ENCODE results near the gene MYH7. TPM values are rescaled to one million over a fixed set of nuclear protein-coding genes. Genes with fewer than 3 reads are reported as not detected.

MYH7 gene
- total and polyA plus RNA-seq, 2 of the 4 experiments (the other 2 are of a cell fraction), result not detected

DNA sequence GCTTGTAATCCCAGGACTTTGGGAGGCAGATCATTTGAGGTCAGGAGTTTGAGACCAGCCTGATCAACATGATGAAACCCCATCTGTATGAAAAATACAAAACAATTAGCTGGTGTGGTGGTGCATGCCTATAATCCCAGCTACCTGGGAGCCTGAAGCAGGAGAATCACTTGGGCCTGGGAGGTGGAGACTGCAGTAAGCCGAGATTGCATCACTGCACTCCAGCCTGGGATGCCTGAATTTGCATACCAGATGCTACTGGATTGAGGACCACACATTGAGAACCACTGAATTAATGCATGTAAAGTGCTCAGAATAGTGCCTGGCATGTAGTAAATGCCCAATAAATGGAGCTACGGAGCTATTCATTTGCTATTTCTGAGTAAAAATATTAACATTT is 14.9 kb upstream of the MYH7 start:
- Histone ChIP-seq H2BK5ac (ENCODE audit: low read depth, low read length, poor library complexity, severe bottlenecking) (no peak overlapping the region), H2BK20ac (ENCODE audit: low read depth, low read length) (no peak overlapping the region), H4K20me1 (ENCODE audit: insufficient read depth, low read length) (no peaks in the 10 kb centered on the region), H3K27me3 (ENCODE audit: control insufficient read depth, insufficient read depth, low read length) (peaks cover 3% of the 10 kb centered on the region), H3K4ac (ENCODE audit: low read depth, low read length) (no peak overlapping the region), H3K4me3 (ENCODE audit: insufficient read depth, low read depth, low read length) (no peak overlapping the region), H3K4me1 (ENCODE audit: control insufficient read depth, insufficient read depth, low read length) (no peaks in the 10 kb centered on the region), H3K56ac (ENCODE audit: extremely low read depth, insufficient read depth, low read length) (no peak overlapping the region), H3K18ac (ENCODE audit: low read depth, low read length) (no peak overlapping the region), H3K36me3 (ENCODE audit: control insufficient read depth, insufficient read depth, low read length) (no peaks in the 10 kb centered on the region), H3K27ac (ENCODE audit: insufficient read depth, low read length) (no peak overlapping the region), H4K91ac (ENCODE audit: insufficient read depth, low read depth, low read length) (no peak overlapping the region), H3K14ac (replicated peaks; ENCODE audit: low read depth, low read length) (no peak overlapping the region), H2BK120ac (ENCODE audit: low read depth, low read length) (no peak overlapping the region), H2AFZ (replicated peaks; ENCODE audit: low read length, poor library complexity) (no peak overlapping the region), H2AK5ac (ENCODE audit: low read depth, low read length) (no peak overlapping the region), H3K9me1 (ENCODE audit: insufficient read depth, low read length) (no peaks in the 10 kb centered on the region), H4K8ac (ENCODE audit: low read depth in 2 of 2, low read length in 2 of 2) (no peak overlapping the region), H3K9ac (ENCODE audit: low read depth, low read length) (no peak overlapping the region), H2AK9ac (replicated peaks; ENCODE audit: low read depth, low read length, poor library complexity) (no peak overlapping the region), H3K4me2 (ENCODE audit: low read depth, low read length) (no peak overlapping the region), H3K9me3 (ENCODE audit: control insufficient read depth, insufficient read depth, low read length) (no peaks in the 10 kb centered on the region), H4K5ac (ENCODE audit: low read depth, low read length) (no peak overlapping the region), H3K23ac (ENCODE audit: low read depth, low read length) (no peak overlapping the region), H2BK15ac (ENCODE audit: low read depth, low read length) (no peak overlapping the region), H3K79me1 (ENCODE audit: low read depth in 1 of 2, low read length in 2 of 2) (no peaks in the 10 kb centered on the region)
- ChIA-PET POLR2A (ENCODE audit: unreplicated experiment) (no interaction called here), CTCF (interaction anchor here (1.1 kb wide), 1 partner anchor 29 kb away, joined by 3 read pairs; no protein-coding TSS in a partner anchor)
- TF ChIP-seq RCOR1 (IDR thresholded peaks at IDR 0.05; ENCODE audit: insufficient replicate concordance, low read length) (no peak), MAFK (IDR thresholded peaks at IDR 0.05; ENCODE audit: low read depth, low read length) (no peak), RFX5 (IDR thresholded peaks at IDR 0.05; ENCODE audit: low read depth, low read length) (no peak), MXI1 (IDR thresholded peaks at IDR 0.05; ENCODE audit: borderline replicate concordance, low read depth, low read length) (no peak), BHLHE40 (IDR thresholded peaks at IDR 0.05; ENCODE audit: low read depth, low read length) (no peak), SMC3 (IDR thresholded peaks at IDR 0.05; ENCODE audit: low read depth, low read length) (no peak), CEBPB (IDR thresholded peaks at IDR 0.05; ENCODE audit: low read depth, low read length) (no peak), POLR2A (IDR thresholded peaks at IDR 0.05; ENCODE audit: low read depth, low read length) (no peak), ELK1 (IDR thresholded peaks at IDR 0.05; ENCODE audit: borderline replicate concordance, low read depth, low read length) (no peak), FOS (IDR thresholded peaks at IDR 0.05; ENCODE audit: low read depth, low read length) (no peak), NFE2L2 (IDR thresholded peaks at IDR 0.05; ENCODE audit: low read depth, low read length) (no peak), CHD1 (IDR thresholded peaks at IDR 0.05; ENCODE audit: low read depth, low read length) (no peak), RAD21 (IDR thresholded peaks at IDR 0.05; ENCODE audit: low read length) (no peak), MAZ (IDR thresholded peaks at IDR 0.05; ENCODE audit: borderline replicate concordance, low read depth, low read length) (no peak)
- TF ChIP-seq, protein P1, sequence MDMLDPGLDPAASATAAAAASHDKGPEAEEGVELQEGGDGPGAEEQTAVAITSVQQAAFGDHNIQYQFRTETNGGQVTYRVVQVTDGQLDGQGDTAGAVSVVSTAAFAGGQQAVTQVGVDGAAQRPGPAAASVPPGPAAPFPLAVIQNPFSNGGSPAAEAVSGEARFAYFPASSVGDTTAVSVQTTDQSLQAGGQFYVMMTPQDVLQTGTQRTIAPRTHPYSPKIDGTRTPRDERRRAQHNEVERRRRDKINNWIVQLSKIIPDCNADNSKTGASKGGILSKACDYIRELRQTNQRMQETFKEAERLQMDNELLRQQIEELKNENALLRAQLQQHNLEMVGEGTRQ (IDR thresholded peaks at IDR 0.05; ENCODE audit: low read depth, low read length), result no peak
- TF ChIP-seq, protein P2, sequence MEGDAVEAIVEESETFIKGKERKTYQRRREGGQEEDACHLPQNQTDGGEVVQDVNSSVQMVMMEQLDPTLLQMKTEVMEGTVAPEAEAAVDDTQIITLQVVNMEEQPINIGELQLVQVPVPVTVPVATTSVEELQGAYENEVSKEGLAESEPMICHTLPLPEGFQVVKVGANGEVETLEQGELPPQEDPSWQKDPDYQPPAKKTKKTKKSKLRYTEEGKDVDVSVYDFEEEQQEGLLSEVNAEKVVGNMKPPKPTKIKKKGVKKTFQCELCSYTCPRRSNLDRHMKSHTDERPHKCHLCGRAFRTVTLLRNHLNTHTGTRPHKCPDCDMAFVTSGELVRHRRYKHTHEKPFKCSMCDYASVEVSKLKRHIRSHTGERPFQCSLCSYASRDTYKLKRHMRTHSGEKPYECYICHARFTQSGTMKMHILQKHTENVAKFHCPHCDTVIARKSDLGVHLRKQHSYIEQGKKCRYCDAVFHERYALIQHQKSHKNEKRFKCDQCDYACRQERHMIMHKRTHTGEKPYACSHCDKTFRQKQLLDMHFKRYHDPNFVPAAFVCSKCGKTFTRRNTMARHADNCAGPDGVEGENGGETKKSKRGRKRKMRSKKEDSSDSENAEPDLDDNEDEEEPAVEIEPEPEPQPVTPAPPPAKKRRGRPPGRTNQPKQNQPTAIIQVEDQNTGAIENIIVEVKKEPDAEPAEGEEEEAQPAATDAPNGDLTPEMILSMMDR (conservative IDR thresholded peaks at IDR 0.05; ENCODE audit: low read depth, low read length), result no peak
- intact Hi-C loops (cut with micrococcal nuclease) (no loop called here), dilution Hi-C loops (cut with HindIII; ENCODE audit: low sequenced_read_pairs, unreplicated experiment) (no loop called here), in situ Hi-C loops (cut with MboI; ENCODE audit: low sequenced_read_pairs) (no loop called here)
- ATAC-seq (ENCODE audit: low read depth) (no peak), DNase-seq (no peak)
- WGBS, 2 experiments (ENCODE audit: extremely low coverage in 2 of 2, insufficient read length in 1 of 2), result no CpG with 5 or more reads among the region's 2 CpGs
- no TSS peak for BruUV-seq (replicated peaks)
